PC-9 (cell line): ENCODE measurements around the gene GAB4. TPM values are rescaled to one million over a fixed set of nuclear protein-coding genes. Genes with fewer than 3 reads are reported as not detected.
"Not testable (repeated sequence)": the region's sequence is repeated elsewhere in the genome, so short reads cannot be mapped to it uniquely, and the experiment has no call there.

Experiments
- BruUV-seq: library from RNA; stranded (reverse); fragments of 400-500 nt; replicated peaks from 2 replicates; lab custom pipeline; 2021; lab: Mats Ljungman, UMichigan
- CTCF ChIA-PET: fragments of 300-600 bp; sonication (Branson Sonifier 250); formaldehyde crosslinking; loops from one replicate; lab custom pipeline; 2022; ENCODE audit warnings: antibody characterized with exemption; lab: Charles Lee
- POLR2A ChIA-PET: fragments of 300-600 bp; sonication (Branson Sonifier 250); formaldehyde crosslinking; loops from one replicate; lab custom pipeline; 2022; ENCODE audit warnings: antibody characterized with exemption; ENCODE audit not compliant: unreplicated experiment; lab: Charles Lee
- DNase-seq, 2 experiments: peaks; one replicate each; pipeline versions ENCODE4 v3.0.0 to v3.0.0-alpha.2; 2015 to 2022; ENCODE audit warnings: mixed read lengths in 1 of 2
- H2AFZ ChIP-seq: fragments of 200-600 bp; sonication (generic); 2 replicates; pipeline ENCODE4 v1.8.1; 2017; ENCODE audit warnings: antibody characterized with exemption
- H3F3A ChIP-seq: fragments of 200-600 bp; sonication (generic); 2 replicates; pipeline ENCODE4 v1.8.1; 2017; ENCODE audit warnings: antibody characterized with exemption, mild to moderate bottlenecking, low read depth; ENCODE audit not compliant: insufficient read depth
- H3K27ac ChIP-seq: fragments of 200-600 bp; sonication (generic); 2 replicates; pipeline ENCODE4 v1.6.1; 2016; ENCODE audit warnings: mixed run types
- H3K27me3 ChIP-seq: fragments of 200-600 bp; sonication (generic); 2 replicates; pipeline ENCODE4 v1.6.1; 2016; ENCODE audit warnings: low read depth, mixed run types; ENCODE audit not compliant: insufficient read depth
- H3K36me3 ChIP-seq: fragments of 200-600 bp; sonication (generic); 2 replicates; pipeline ENCODE4 v1.6.1; 2016; ENCODE audit warnings: low read depth, mixed run types
- H3K4me1 ChIP-seq: fragments of 200-600 bp; sonication (generic); replicated peaks from 2 replicates; pipeline ENCODE4 v1.6.1; 2016; ENCODE audit warnings: mixed run types; ENCODE audit not compliant: insufficient read depth
- H3K4me2 ChIP-seq: fragments of 200-600 bp; sonication (generic); 2 replicates; pipeline ENCODE4 v1.6.1; 2017; ENCODE audit warnings: mixed run types
- H3K4me3 ChIP-seq: fragments of 200-600 bp; sonication (generic); 2 replicates; pipeline ENCODE4 v1.6.1; 2016; ENCODE audit warnings: mixed run types
- H3K79me2 ChIP-seq: fragments of 200-600 bp; sonication (generic); 2 replicates; pipeline ENCODE4 v1.6.1; 2017; ENCODE audit warnings: low read depth, mixed run types
- H3K9me2 ChIP-seq: fragments of 200-600 bp; sonication (generic); 2 replicates; pipeline ENCODE4 v1.8.1; 2017; ENCODE audit warnings: mild to moderate bottlenecking; ENCODE audit not compliant: insufficient read depth
- H3K9me3 ChIP-seq: fragments of 200-600 bp; sonication (generic); 2 replicates; pipeline ENCODE4 v1.8.1; 2016; ENCODE audit warnings: low read depth; ENCODE audit not compliant: insufficient read depth
- H4K20me1 ChIP-seq: fragments of 200-600 bp; sonication (generic); 2 replicates; pipeline ENCODE4 v1.8.1; 2017; ENCODE audit not compliant: insufficient read depth
- EZH2 ChIP-seq: fragments of 200-600 bp; sonication (generic); IDR thresholded peaks from 2 replicates; pipeline ENCODE4 v1.8.0; 2017; ENCODE audit warnings: antibody characterized with exemption, low read depth
- intact Hi-C: fragments of 100-400 bp; cut with micrococcal nuclease; formaldehyde crosslinking; loops from one replicate; pipeline ENCODE4 v1.10.0; 2022; ENCODE audit not compliant: unreplicated experiment
- total RNA-seq: library from RNA; stranded (reverse); gene quantifications from 2 replicates; pipeline ENCODE4 v1.2.3, GENCODE V29; 2021
- TF ChIP-seq, protein P1 (sequence below): fragments of 200-600 bp; sonication (generic); conservative IDR thresholded peaks from 2 replicates; pipeline ENCODE4 v1.6.1; 2017; ENCODE audit warnings: mixed run types, antibody characterized with exemption, mild to moderate bottlenecking, moderate library complexity

GAB4 gene
- total RNA-seq, 1 experiment from 2014 or later: not detected

- H3K4me1 ChIP-seq, H2AFZ ChIP-seq, BruUV-seq, POLR2A ChIA-PET, H3K4me3 ChIP-seq, CTCF ChIA-PET, H3K4me2 ChIP-seq, H3K79me2 ChIP-seq, intact Hi-C loops, H3K27ac ChIP-seq, H3K9me2 ChIP-seq, H3K36me3 ChIP-seq, H4K20me1 ChIP-seq, H3F3A ChIP-seq, H3K27me3 ChIP-seq, DNase-seq, H3K9me3 ChIP-seq: not testable (repeated sequence)
Measured at GRCh38 chr22:17035976-17036841, 28.2 kb upstream of the GAB4 start.

- H3K79me2 ChIP-seq: no peaks in the 10 kb centered on the region
- no peak overlapping the region for H2AFZ ChIP-seq
- peaks cover 4% of the 10 kb centered on the region; the same call in 1 of the 2 replicates for H3K27me3 ChIP-seq
- no peak overlapping the region for H3K4me2 ChIP-seq
- H3K27ac ChIP-seq: no peak overlapping the region
- no peak for DNase-seq
- no peaks in the 10 kb centered on the region for H3K9me2 ChIP-seq
- H3F3A ChIP-seq: no peaks in the 10 kb centered on the region
- no peaks in the 10 kb centered on the region for H3K36me3 ChIP-seq
- CTCF ChIA-PET: no interaction called here
- TF ChIP-seq, protein P1, sequence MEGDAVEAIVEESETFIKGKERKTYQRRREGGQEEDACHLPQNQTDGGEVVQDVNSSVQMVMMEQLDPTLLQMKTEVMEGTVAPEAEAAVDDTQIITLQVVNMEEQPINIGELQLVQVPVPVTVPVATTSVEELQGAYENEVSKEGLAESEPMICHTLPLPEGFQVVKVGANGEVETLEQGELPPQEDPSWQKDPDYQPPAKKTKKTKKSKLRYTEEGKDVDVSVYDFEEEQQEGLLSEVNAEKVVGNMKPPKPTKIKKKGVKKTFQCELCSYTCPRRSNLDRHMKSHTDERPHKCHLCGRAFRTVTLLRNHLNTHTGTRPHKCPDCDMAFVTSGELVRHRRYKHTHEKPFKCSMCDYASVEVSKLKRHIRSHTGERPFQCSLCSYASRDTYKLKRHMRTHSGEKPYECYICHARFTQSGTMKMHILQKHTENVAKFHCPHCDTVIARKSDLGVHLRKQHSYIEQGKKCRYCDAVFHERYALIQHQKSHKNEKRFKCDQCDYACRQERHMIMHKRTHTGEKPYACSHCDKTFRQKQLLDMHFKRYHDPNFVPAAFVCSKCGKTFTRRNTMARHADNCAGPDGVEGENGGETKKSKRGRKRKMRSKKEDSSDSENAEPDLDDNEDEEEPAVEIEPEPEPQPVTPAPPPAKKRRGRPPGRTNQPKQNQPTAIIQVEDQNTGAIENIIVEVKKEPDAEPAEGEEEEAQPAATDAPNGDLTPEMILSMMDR: no peak
- TF ChIP-seq EZH2: no peak
- no peaks in the 10 kb centered on the region for H3K9me3 ChIP-seq
- no peak overlapping the region for H3K4me3 ChIP-seq
- POLR2A ChIA-PET: no interaction called here
- no peaks in the 10 kb centered on the region for H3K4me1 ChIP-seq
- H4K20me1 ChIP-seq: no peaks in the 10 kb centered on the region
- BruUV-seq: no TSS peak
- intact Hi-C loops: no loop called here
Measured at GRCh38 chr22:17035246-17035645, 27.2 kb upstream of the GAB4 start.

- H3K27ac ChIP-seq, CTCF ChIA-PET, H3K4me1 ChIP-seq, H3K4me3 ChIP-seq, H3K9me3 ChIP-seq, H3K27me3 ChIP-seq, DNase-seq, H3K36me3 ChIP-seq, intact Hi-C loops, H3K79me2 ChIP-seq, H3K9me2 ChIP-seq, BruUV-seq, H3K4me2 ChIP-seq, H2AFZ ChIP-seq, H4K20me1 ChIP-seq, H3F3A ChIP-seq, POLR2A ChIA-PET: not testable (repeated sequence)
Measured at GRCh38 chr22:17034532-17034931, 26.5 kb upstream of the GAB4 start.

DNA sequence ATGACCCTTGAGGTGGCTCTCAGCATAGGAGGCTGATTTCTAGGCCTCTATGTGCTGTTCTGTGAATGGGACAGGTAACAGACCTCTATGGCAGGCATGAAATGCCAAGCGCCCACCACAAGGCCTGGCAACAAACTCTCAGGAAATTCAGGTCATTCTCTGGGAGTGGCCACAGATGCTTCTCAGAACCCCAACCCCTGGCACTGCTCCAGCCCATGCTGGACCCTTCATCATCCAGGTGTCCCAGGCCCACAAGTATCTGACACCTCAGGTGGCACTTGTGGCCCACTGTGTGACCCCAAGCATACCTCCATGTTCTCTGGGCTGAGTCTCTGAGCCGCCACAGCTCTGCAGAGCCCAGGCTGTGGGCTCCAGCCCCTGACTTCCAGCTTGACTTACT, 24.3 kb upstream of the GAB4 start:
- H3K9me2 ChIP-seq, H3K4me3 ChIP-seq, H2AFZ ChIP-seq, DNase-seq, H3K4me1 ChIP-seq, BruUV-seq, H3K4me2 ChIP-seq, H3K36me3 ChIP-seq, H3K27me3 ChIP-seq, intact Hi-C loops, CTCF ChIA-PET, H4K20me1 ChIP-seq, POLR2A ChIA-PET, H3K27ac ChIP-seq, H3K9me3 ChIP-seq, H3K79me2 ChIP-seq, H3F3A ChIP-seq: not testable (repeated sequence)

DNA sequence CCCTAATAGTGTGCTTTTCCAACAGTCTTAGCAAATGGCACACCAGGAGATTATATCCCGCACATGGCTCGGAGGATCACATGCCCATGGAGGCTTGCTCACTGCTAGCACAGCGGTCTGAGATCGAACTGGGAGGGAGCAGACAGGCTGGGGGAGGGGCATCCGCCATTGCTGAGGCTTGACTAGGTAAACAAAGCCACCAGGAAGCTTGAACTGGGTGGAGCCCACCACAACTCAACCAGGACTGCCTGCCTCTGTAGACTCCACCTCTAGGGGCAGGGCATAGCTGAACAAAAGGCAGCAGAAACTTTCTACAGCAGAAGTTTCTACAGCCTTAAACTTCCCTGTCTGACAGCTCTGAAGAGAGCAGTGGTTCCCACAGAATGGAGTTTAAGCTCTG, 16.4 kb upstream of the GAB4 start:
- H3K4me1 ChIP-seq, H3K4me2 ChIP-seq, H3K4me3 ChIP-seq, H4K20me1 ChIP-seq, H3K9me3 ChIP-seq, H3K27me3 ChIP-seq, H3K79me2 ChIP-seq, CTCF ChIA-PET, H3K36me3 ChIP-seq, DNase-seq, intact Hi-C loops, H2AFZ ChIP-seq, H3K27ac ChIP-seq, BruUV-seq, POLR2A ChIA-PET, H3K9me2 ChIP-seq, H3F3A ChIP-seq: not testable (repeated sequence)

DNA sequence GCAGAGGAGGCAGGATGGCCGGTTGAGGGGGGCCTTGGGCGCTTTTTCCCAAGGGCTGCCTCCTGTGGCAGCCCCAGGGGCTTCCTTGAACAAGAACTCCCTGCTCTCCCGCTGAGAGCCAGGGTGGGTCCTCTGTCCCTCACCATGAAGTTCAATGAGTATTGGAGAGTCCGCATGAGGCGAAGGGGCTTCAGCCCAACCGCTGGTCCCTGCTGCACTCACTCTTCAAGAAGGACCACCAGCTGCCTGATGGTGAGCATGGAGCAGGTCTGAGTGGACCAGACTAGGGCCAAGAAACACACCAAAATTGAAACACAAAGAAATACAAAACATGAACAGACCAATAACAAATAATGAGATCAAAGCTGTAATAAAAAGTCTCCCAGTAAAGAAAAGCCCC, 7.5 kb upstream of the GAB4 start:
- H3K27me3 ChIP-seq, H3K79me2 ChIP-seq, H3K4me1 ChIP-seq, H3K9me3 ChIP-seq, H3K27ac ChIP-seq, BruUV-seq, POLR2A ChIA-PET, H3K36me3 ChIP-seq, H3K9me2 ChIP-seq, H3F3A ChIP-seq, H4K20me1 ChIP-seq, H2AFZ ChIP-seq, DNase-seq, H3K4me2 ChIP-seq, H3K4me3 ChIP-seq, CTCF ChIA-PET, intact Hi-C loops: not testable (repeated sequence)
